Fibroblast of the aortic adventitia (primary cell): ENCODE data around the gene TTLL10. TPM values are rescaled to one million over a fixed set of nuclear protein-coding genes. Genes with fewer than 3 reads are reported as not detected.

Experiments
- DNase-seq: peaks from one replicate; pipeline ENCODE4 v3.0.0-alpha.2; 2010; ENCODE audit warnings: low read depth
- H3K4me3 ChIP-seq: 2 replicates; pipeline ENCODE4 v1.5.1; 2011; ENCODE audit warnings: low read depth, mild to moderate bottlenecking, control low read depth, low read length, moderate library complexity
- total RNA-seq: library from RNA; depleted of rRNA; stranded (reverse); fragments of >200 nt; gene quantifications from 2 replicates; pipeline ENCODE4 v1.2.3, GENCODE V29; 2012; ENCODE audit warnings: low replicate concordance
- TF ChIP-seq, protein P1 (sequence below): IDR thresholded peaks from 2 replicates; pipeline ENCODE4 v1.5.1; 2011; ENCODE audit warnings: mild to moderate bottlenecking, low read length, control low read depth, inconsistent platforms; ENCODE audit not compliant: insufficient read depth

Gene TTLL10
- total RNA-seq, 1 donor: not detected

DNA sequence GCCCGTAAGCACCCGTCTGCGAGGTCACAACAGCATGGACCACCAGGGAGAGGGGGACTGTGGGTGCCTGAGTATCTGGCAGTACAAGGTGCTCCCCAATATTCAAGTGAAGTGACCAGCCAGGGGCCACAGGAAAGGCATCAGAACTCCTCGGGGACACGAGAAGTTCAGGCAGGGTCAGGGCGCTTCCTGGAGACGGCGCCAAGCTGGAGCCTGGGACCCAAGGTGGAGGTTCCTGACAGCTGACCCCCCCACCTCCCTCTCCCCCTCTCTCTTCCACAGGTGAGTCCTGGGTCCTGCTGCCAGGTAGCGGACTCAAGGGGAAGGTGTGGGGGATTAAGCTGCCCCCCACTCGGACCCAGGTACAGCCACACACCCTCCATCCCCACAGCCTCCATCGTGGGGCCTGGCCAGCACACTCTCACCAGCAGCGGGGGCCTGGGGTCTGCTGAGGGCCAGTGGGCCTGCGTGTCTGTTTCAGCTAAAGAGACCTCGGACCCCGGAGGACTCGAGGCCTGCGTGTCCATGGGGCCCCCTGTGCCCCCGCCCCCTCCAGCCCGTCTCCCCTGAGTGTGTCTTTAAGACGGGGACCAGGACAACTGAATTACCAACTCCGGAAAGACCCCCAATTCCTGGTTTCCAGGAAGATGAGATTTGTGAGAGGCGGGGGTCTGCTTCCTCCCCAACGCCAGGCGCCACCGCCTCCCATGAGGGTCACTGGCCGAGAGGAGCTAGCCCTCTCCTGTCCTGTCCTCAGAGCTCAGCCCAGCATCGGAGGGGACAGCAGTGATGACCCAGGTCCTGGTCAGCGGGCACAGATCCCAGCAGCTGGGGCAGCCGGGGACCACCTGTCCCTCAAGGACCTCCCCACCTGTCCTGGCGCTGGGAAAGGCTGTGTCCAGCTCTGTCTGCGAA, 26.5 kb downstream of the TTLL10 start:
- TF ChIP-seq, protein P1, sequence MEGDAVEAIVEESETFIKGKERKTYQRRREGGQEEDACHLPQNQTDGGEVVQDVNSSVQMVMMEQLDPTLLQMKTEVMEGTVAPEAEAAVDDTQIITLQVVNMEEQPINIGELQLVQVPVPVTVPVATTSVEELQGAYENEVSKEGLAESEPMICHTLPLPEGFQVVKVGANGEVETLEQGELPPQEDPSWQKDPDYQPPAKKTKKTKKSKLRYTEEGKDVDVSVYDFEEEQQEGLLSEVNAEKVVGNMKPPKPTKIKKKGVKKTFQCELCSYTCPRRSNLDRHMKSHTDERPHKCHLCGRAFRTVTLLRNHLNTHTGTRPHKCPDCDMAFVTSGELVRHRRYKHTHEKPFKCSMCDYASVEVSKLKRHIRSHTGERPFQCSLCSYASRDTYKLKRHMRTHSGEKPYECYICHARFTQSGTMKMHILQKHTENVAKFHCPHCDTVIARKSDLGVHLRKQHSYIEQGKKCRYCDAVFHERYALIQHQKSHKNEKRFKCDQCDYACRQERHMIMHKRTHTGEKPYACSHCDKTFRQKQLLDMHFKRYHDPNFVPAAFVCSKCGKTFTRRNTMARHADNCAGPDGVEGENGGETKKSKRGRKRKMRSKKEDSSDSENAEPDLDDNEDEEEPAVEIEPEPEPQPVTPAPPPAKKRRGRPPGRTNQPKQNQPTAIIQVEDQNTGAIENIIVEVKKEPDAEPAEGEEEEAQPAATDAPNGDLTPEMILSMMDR: no peak
- DNase-seq: no peak
- H3K4me3 ChIP-seq: no peak overlapping the region

- TF ChIP-seq, protein P1: no peak
- peak overlapping the region; percentile 48 for H3K4me3 ChIP-seq
- DNase-seq: peak; percentile 37
Measured at GRCh38 chr1:1200876-1201810, 27.5 kb downstream of the TTLL10 start.

- no peak for DNase-seq
- TF ChIP-seq, protein P1: no peak
Measured at GRCh38 chr1:1202831-1203560, 29.3 kb downstream of the TTLL10 start.

GRCh38 chr1:1203561-1204424, 30.1 kb downstream of the TTLL10 start:
- TF ChIP-seq, protein P1: no peak
- no peak for DNase-seq
- H3K4me3 ChIP-seq: no peak overlapping the region

More at GRCh38 chr1:1202831-1203560, 29.3 kb downstream of the TTLL10 start:
- H3K4me3 ChIP-seq: no peak overlapping the region

GRCh38 chr1:1204425-1204920, 30.8 kb downstream of the TTLL10 start:
- no peak overlapping the region for H3K4me3 ChIP-seq
- no peak for DNase-seq
- TF ChIP-seq, protein P1: no peak
